Gastrocnemius medialis (tissue), 4 donors: Measurements from ENCODE around the gene ISLR. TPM values are rescaled to one million over a fixed set of nuclear protein-coding genes. Genes with fewer than 3 reads are reported as not detected.

ENCODE experiments used
- ATAC-seq, 2 donors: fragments of 150-250 bp; one replicate each; pipeline ENCODE4 v1.9.1; 2016
- DNase-seq, 2 donors: peaks; one replicate each; pipeline ENCODE4 v3.0.0-alpha.2; 2019
- H3K27ac ChIP-seq, 4 donors: fragments of 200-600 bp; sonication (generic); 1 replicate in 1 of 4; 2 replicates in 3 of 4; pipeline ENCODE4 v1.5.1; 2016 to 2018; ENCODE audit warnings: mild to moderate bottlenecking in 2 of 4, moderate library complexity in 1 of 4
- H3K27me3 ChIP-seq, 3 donors: fragments of 200-600 bp; sonication (generic) in 2 of 3; 1 replicate in 1 of 3; 2 replicates in 2 of 3; pipeline versions ENCODE4 v1.5.1 to v1.6.0; 2016 to 2019; ENCODE audit warnings: mild to moderate bottlenecking in 1 of 3, moderate library complexity in 1 of 3
- H3K36me3 ChIP-seq, 2 donors: fragments of 200-600 bp; sonication (generic) in 1 of 2; one replicate each; pipeline ENCODE4 v1.5.1; 2017 to 2018
- H3K4me1 ChIP-seq, 2 donors: fragments of 200-600 bp; sonication (generic) in 1 of 2; one replicate each; pipeline ENCODE4 v1.5.1; 2016 to 2017; ENCODE audit warnings: mild to moderate bottlenecking in 2 of 2
- H3K4me3 ChIP-seq, 4 donors: fragments of 200-600 bp; sonication (generic) in 3 of 4; 1 replicate in 1 of 4; 2 replicates in 3 of 4; pipeline ENCODE4 v1.5.1; 2016 to 2019; ENCODE audit warnings: mild to moderate bottlenecking in 2 of 4
- H3K9me3 ChIP-seq, 3 donors: fragments of 200-600 bp; sonication (generic) in 2 of 3; 1 replicate in 1 of 3; 2 replicates in 2 of 3; pipeline ENCODE4 v1.5.1; 2016 to 2019
- CTCF ChIP-seq, 5 experiments: fragments of 450-650 bp in 3 of 5; fragments of 200-600 bp in 2 of 5; sonication (generic) in 2 of 5; IDR thresholded peaks in 4 of 5; conservative IDR thresholded peaks in 1 of 5; 1 replicate in 4 of 5; 2 replicates in 1 of 5; pipeline ENCODE4 v1.5.1; 2016 to 2019; ENCODE audit warnings: antibody characterized with exemption in 5 of 5, mild to moderate bottlenecking in 3 of 5, moderate library complexity in 3 of 5
- POLR2A ChIP-seq, 2 donors: fragments of 450-650 bp; IDR thresholded peaks; one replicate each; pipeline ENCODE4 v1.6.1; 2017; ENCODE audit warnings: antibody characterized with exemption in 2 of 2, mild to moderate bottlenecking in 2 of 2, moderate library complexity in 2 of 2
- in situ Hi-C, 4 donors: fragments of 200-750 bp; cut with MboI; loops; one replicate each; pipeline versions ENCODE4 v1.15.0 to v1.8.0; 2017; ENCODE audit warnings: low sequenced_read_pairs in 4 of 4
- intact Hi-C: fragments of 100-400 bp; cut with DNase I; formaldehyde crosslinking; loops from one replicate; pipeline ENCODE4 v1.15.1; 2023; ENCODE audit warnings: low total_unique reads
- total RNA-seq, 4 donors: library from RNA; depleted of rRNA; stranded (reverse); fragments of >200 nt; gene quantifications; one replicate each; pipeline versions ENCODE4 v1.1.0 to v1.2.3, GENCODE V29; 2016

Gene ISLR
- total RNA-seq, 4 donors from 2014 or later, result 5.9 to 29.4 (median 25.9) TPM

GRCh38 chr15:74214324-74215021 lies 41.0 kb downstream of the ISLR start:
- H3K4me1 ChIP-seq, result no peaks in the 10 kb centered on the region
- H3K27ac ChIP-seq, result no peak overlapping the region
- TF ChIP-seq POLR2A (IDR thresholded peaks at IDR 0.05), result no peak
- TF ChIP-seq CTCF (IDR thresholded peaks at IDR 0.05 in 4 of 5, conservative IDR thresholded peaks at IDR 0.05 in 1 of 5), result no peak
- no peaks in the 10 kb centered on the region for H3K36me3 ChIP-seq
- peaks cover 0 to 4% (median 0%) of the 10 kb centered on the region in 3 donors for H3K27me3 ChIP-seq
- intact Hi-C loops, result no loop called here
- DNase-seq (no peak), ATAC-seq (no peak)
- H3K9me3 ChIP-seq, result no peaks in the 10 kb centered on the region
- in situ Hi-C loops, result no loop called here
- no peak overlapping the region for H3K4me3 ChIP-seq

GRCh38 chr15:74215958-74216357 lies 42.4 kb downstream of the ISLR start:
- no peaks in the 10 kb centered on the region for H3K36me3 ChIP-seq
- H3K4me3 ChIP-seq, result no peak overlapping the region
- DNase-seq (no peak), ATAC-seq (no peak)
- in situ Hi-C loops, result no loop called here
- H3K27me3 ChIP-seq, result peaks cover 0 to 4% (median 0%) of the 10 kb centered on the region in 3 donors
- TF ChIP-seq POLR2A (IDR thresholded peaks at IDR 0.05), result no peak
- TF ChIP-seq CTCF (IDR thresholded peaks at IDR 0.05 in 4 of 5, conservative IDR thresholded peaks at IDR 0.05 in 1 of 5), result no peak
- H3K9me3 ChIP-seq, result no peaks in the 10 kb centered on the region
- intact Hi-C loops, result no loop called here
- H3K4me1 ChIP-seq, result no peaks in the 10 kb centered on the region
- H3K27ac ChIP-seq, result no peak overlapping the region

DNA sequence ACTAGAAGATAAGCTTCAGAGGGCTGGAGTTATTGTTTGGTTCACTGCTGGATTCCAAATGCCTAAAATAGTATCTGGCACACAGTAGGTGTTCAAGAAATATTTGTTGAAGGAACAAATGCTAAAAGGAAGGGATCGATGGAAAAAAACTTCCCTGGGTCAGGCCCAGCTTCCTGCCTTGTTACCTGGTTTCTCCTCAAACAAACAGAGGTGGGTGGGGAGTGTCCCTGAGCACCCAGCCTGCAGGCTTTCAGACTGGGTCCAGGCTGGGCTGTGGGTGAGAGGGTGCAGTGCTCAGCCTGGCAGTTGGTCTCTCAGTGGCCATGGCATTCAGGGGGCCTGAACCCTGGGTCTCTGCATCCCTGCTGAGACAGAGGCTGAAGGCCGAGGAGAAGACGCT lies 43.4 kb downstream of the ISLR start:
- no peak overlapping the region for H3K4me3 ChIP-seq
- intact Hi-C loops, result no loop called here
- no peaks in the 10 kb centered on the region for H3K4me1 ChIP-seq
- H3K27me3 ChIP-seq, result peaks cover 0 to 9% (median 4%) of the 10 kb centered on the region in 3 donors
- H3K36me3 ChIP-seq, result no peaks in the 10 kb centered on the region
- ATAC-seq (no peak), DNase-seq (no peak)
- in situ Hi-C loops, result no loop called here
- H3K27ac ChIP-seq, result no peak overlapping the region
- TF ChIP-seq POLR2A (IDR thresholded peaks at IDR 0.05) (no peak), CTCF (IDR thresholded peaks at IDR 0.05 in 4 of 5, conservative IDR thresholded peaks at IDR 0.05 in 1 of 5) (no peak)
- H3K9me3 ChIP-seq, result no peaks in the 10 kb centered on the region

- Histone ChIP-seq H3K27me3 (peaks cover 0 to 18% (median 10%) of the 10 kb centered on the region in 3 donors), H3K27ac (no peak overlapping the region), H3K36me3 (no peaks in the 10 kb centered on the region), H3K4me1 (no peaks in the 10 kb centered on the region), H3K4me3 (no peak overlapping the region), H3K9me3 (no peaks in the 10 kb centered on the region)
- in situ Hi-C loops (no loop called here), intact Hi-C loops (no loop called here)
- ATAC-seq (no peak), DNase-seq (no peak)
- no peak for TF ChIP-seq POLR2A (IDR thresholded peaks at IDR 0.05)
- TF ChIP-seq CTCF (IDR thresholded peaks at IDR 0.05 in 4 of 5, conservative IDR thresholded peaks at IDR 0.05 in 1 of 5), result no peak
These were observed 44.7 kb downstream of the ISLR start for GRCh38 chr15:74217907-74218885.
